ENCODE data around the gene DNASE2B. TPM values are rescaled to one million over a fixed set of nuclear protein-coding genes. Genes with fewer than 3 reads are reported as not detected.

DNASE2B gene
- total and polyA plus RNA-seq, 2 donors (not counting 3 experiments of a cell fraction or from before 2014, with no cell fraction given) = not detected

DNA sequence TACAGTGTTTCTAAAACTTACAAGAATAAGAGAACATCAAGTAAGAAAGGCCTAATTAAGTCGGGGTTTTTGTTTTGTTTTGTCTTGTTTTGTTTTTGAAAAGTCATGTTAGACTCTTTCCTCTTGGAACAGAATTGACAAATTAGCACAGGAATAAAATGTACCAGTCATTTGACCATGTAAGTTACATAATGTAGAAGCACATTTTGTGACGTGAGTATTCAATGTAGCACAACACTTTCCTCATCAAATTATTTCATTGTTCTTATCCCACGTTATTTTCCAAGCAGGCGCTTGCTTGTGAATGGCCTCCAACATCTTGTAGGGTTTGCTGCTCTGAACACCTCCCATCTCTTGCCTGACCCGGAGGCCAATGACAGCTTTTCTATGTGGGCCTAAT, 34.7 kb upstream of the DNASE2B start:
- CTCF ChIA-PET = no interaction called here
- POLR2A ChIA-PET = interaction anchor here (0.7 kb wide), 1 partner anchor 61 kb away, joined by 3 read pairs; no protein-coding TSS in a partner anchor
- Histone ChIP-seq H3K27me3 (ENCODE audit: control insufficient read depth in 2 of 2, insufficient read depth in 2 of 2, low read length in 2 of 2) (no peaks in the 10 kb centered on the region), H3K9me1 (replicated peaks; ENCODE audit: control insufficient read depth, extremely low read depth, insufficient read depth, low read length) (no peaks in the 10 kb centered on the region), H3K79me2 (ENCODE audit: control insufficient read depth, insufficient read depth, low read length) (no peaks in the 10 kb centered on the region), H2AFZ (ENCODE audit: low read depth, low read length) (no peak overlapping the region), H3K27ac (ENCODE audit: insufficient read depth, low read depth, low read length) (no peak overlapping the region), H3K36me3 (ENCODE audit: control insufficient read depth in 2 of 2, extremely low read depth in 1 of 2, insufficient read depth in 2 of 2, low read length in 2 of 2) (no peaks in the 10 kb centered on the region), H3K9ac (replicated peaks; ENCODE audit: extremely low read depth, insufficient read depth, low read length) (no peak overlapping the region), H3K4me2 (ENCODE audit: insufficient read depth, low read length) (no peak overlapping the region), H3K9me3 (replicated peaks; ENCODE audit: control insufficient read depth, insufficient read depth, low read length) (no peaks in the 10 kb centered on the region), H4K20me1 (replicated peaks; ENCODE audit: control insufficient read depth, extremely low read depth, insufficient read depth, low read length) (no peaks in the 10 kb centered on the region), H3K4me1 (ENCODE audit: control insufficient read depth, extremely low read depth, insufficient read depth, low read length) (peaks cover 28% of the 10 kb centered on the region), H3K4me3 (replicated peaks in 1 of 3; ENCODE audit: insufficient read depth in 1 of 3, low read depth in 1 of 3, low read length in 3 of 3) (no peak overlapping the region)
- BruUV-seq (replicated peaks) = no TSS peak
- no peak for TF ChIP-seq JUN (IDR thresholded peaks at IDR 0.05; ENCODE audit: borderline replicate concordance, insufficient read depth, insufficient read length, low read depth)
- TF ChIP-seq POLR2AphosphoS5 (IDR thresholded peaks at IDR 0.05; ENCODE audit: insufficient read depth, low read depth, low read length) = no peak
- TF ChIP-seq EZH2 (IDR thresholded peaks at IDR 0.05; ENCODE audit: borderline replicate concordance, low read depth, low read length, severe bottlenecking) = no peak
- no peak for TF ChIP-seq GATA2 (IDR thresholded peaks at IDR 0.05; ENCODE audit: insufficient read depth, insufficient read length, low read depth, low read length)
- TF ChIP-seq, protein P1, sequence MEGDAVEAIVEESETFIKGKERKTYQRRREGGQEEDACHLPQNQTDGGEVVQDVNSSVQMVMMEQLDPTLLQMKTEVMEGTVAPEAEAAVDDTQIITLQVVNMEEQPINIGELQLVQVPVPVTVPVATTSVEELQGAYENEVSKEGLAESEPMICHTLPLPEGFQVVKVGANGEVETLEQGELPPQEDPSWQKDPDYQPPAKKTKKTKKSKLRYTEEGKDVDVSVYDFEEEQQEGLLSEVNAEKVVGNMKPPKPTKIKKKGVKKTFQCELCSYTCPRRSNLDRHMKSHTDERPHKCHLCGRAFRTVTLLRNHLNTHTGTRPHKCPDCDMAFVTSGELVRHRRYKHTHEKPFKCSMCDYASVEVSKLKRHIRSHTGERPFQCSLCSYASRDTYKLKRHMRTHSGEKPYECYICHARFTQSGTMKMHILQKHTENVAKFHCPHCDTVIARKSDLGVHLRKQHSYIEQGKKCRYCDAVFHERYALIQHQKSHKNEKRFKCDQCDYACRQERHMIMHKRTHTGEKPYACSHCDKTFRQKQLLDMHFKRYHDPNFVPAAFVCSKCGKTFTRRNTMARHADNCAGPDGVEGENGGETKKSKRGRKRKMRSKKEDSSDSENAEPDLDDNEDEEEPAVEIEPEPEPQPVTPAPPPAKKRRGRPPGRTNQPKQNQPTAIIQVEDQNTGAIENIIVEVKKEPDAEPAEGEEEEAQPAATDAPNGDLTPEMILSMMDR (IDR thresholded peaks at IDR 0.05; ENCODE audit: extremely low read depth in 1 of 2, insufficient read depth in 1 of 2, low read depth in 1 of 2, low read length in 2 of 2) = no peak
- TF ChIP-seq FOS (IDR thresholded peaks at IDR 0.05; ENCODE audit: borderline replicate concordance, insufficient read depth, low read length) = no peak
- TF ChIP-seq, protein P2, sequence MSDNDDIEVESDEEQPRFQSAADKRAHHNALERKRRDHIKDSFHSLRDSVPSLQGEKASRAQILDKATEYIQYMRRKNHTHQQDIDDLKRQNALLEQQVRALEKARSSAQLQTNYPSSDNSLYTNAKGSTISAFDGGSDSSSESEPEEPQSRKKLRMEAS (IDR thresholded peaks at IDR 0.05; ENCODE audit: insufficient read depth, insufficient read length) = no peak
- TF ChIP-seq MYC (IDR thresholded peaks at IDR 0.05; ENCODE audit: low read depth, low read length) = no peak
- TF ChIP-seq POLR2A (IDR thresholded peaks at IDR 0.05; ENCODE audit: low read depth, low read length) = no peak
- no peak for DNase-seq (ENCODE audit: low read depth, low spot score)
- dilution Hi-C loops (cut with MboI; ENCODE audit: extremely low pct_ligation_motif_present, low sequenced_read_pairs) = no loop called here
- FAIRE-seq = peak; percentile 37
- intact Hi-C loops (cut with micrococcal nuclease) = no loop called here
